NCI-H510A treated with DMSO at 0.1 percent for 48 hours (cell line): ENCODE results near the gene C15orf62.

Source experiments
- DNase-seq: peaks from one replicate; lab custom pipeline; 2025; lab: John Stamatoyannopoulos, UW

C15orf62 gene

DNA sequence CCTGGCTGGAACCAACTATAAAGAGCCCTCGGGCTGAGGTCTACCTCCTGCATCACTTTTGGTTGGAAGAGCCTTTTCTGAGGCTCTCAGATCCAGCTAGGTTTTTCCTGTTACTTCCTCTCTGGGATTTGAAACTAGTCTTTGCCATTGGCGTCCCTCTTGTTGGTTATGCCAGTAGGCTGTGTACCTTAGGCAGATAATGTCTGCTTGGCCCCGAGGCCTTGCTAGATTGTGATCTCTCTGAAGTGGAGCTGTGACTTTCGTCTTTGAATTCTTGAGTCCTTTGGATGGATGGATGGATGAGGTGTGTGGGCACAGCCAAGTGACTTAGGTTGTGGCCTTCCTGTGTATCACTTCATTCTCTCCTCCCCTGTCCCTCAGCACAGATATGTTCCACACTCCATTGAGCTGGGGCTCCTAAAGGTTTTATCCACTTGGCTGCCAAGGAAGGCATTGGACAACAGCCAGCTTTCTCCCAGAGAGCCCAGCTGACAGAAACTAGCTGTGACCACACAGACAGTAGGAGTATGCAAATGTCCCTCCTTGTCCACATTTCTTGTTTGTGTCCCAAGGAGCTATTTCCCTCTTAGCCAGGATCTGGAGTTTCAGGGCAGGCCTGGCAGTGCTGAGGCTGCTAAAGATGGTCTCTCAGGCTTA, 45.4 kb downstream of the C15orf62 start:
- no peak for DNase-seq

DNA sequence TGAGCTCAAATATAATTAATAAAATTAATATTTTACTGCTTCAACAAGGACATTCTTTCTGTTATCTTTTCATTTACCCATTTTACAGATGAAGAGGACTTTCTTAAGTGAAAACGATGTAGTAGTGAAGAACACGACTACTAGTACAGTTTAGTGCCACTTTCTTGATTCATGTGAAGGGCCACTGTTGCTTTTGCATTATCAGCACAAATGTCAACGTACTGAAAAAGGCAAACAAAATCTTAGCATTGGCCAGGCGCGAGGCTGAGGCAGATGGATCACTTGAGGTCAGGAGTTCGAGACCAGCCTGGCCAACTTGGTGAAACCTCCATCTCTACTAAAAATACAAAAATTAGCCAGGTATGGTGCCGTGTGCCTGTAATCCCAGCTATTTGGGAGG, 49.3 kb downstream of the C15orf62 start:
- DNase-seq: no peak

DNA sequence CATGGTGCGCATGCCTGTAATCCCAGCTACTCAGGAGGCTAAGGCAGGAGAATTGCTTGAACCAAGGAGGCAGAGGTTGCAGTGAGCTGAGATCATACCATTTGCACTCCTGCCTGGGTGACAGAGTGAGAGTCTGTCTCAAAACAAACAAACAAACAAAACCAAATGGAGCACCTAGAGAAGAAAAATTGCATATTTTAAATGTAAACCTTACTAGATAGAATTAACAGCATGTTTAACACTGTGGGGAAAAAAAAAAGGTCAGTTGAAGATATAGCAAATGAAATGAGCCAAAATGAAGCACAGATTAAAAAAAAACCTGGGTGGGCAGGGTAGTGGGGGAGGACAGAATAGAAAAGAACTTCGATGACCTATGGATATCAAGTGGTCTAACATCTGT, 51.4 kb downstream of the C15orf62 start:
- DNase-seq: no peak
